ENCODE measurements around the gene STX10. TPM values are rescaled to one million over a fixed set of nuclear protein-coding genes. Genes with fewer than 3 reads are reported as not detected.

Gene STX10
- total RNA-seq, 1 experiment from 2014 or later = 56.9 TPM

DNA sequence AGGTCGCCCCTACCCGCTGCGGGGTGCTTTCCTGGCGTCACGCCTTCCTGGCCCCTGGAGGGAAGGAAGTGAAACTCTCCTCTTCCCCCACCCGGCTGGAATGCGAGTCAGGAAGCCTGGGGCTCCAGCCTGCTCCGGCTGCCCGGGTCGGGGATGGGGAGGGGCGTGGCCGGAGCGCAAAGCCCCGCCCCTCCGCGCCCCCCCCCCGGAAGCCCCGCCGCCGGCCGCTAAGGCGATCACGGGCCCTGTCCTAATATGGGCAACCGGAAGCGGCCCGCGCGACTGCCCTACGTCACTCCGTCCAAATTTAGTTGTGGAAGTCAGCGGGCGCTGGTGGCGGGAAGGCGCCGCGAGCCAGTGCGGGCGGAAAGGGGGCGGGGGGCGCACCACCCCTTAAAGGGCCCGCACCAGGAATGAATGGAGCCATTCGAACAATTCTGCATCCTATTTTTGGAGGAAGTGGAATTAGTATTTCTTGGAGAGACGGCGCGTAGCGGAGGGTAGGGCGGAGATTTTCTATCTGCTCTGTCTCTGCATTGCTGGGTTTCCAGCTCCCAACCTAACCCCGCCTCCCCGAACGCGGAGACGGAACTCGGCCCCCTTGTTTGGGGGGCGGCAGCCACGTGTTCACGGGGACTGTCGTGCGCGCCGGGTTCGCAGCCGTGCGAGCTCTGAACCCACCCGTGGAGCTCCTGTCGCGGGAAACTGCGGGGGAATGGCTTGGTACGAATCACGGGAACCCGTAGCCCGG lies 1.6 kb upstream of the STX10 start (continued):
- TF ChIP-seq, protein P1, sequence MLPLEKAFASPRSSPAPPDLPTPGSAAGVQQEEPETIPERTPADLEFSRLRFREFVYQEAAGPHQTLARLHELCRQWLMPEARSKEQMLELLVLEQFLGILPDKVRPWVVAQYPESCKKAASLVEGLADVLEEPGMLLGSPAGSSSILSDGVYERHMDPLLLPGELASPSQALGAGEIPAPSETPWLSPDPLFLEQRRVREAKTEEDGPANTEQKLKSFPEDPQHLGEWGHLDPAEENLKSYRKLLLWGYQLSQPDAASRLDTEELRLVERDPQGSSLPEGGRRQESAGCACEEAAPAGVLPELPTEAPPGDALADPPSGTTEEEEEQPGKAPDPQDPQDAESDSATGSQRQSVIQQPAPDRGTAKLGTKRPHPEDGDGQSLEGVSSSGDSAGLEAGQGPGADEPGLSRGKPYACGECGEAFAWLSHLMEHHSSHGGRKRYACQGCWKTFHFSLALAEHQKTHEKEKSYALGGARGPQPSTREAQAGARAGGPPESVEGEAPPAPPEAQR (CRISPR knock-in tag; IDR thresholded peaks at IDR 0.05) = no peak
- TF ChIP-seq MYBL2 (CRISPR knock-in tag; IDR thresholded peaks at IDR 0.05) (0 out of 2 replicates have a peak, but pooled peaks have one; percentile 29), FOXK1 (CRISPR knock-in tag; IDR thresholded peaks at IDR 0.05) (peak; percentile 73), MXD4 (CRISPR knock-in tag; IDR thresholded peaks at IDR 0.05; ENCODE audit: borderline replicate concordance) (no peak), CREB1 (CRISPR knock-in tag; IDR thresholded peaks at IDR 0.05) (peak; percentile 69; the same call in 1 of the 2 replicates), PRRX2 (CRISPR knock-in tag; IDR thresholded peaks at IDR 0.05) (0 out of 2 replicates have a peak, but pooled peaks have one; percentile 53), ZNF423 (CRISPR knock-in tag; IDR thresholded peaks at IDR 0.05) (peak; percentile 97), TEAD1 (CRISPR knock-in tag; IDR thresholded peaks at IDR 0.05) (peak; percentile 94), NFE2L1 (CRISPR knock-in tag; IDR thresholded peaks at IDR 0.05) (0 out of 2 replicates have a peak, but pooled peaks have one; percentile 37), NR1H2 (CRISPR knock-in tag; IDR thresholded peaks at IDR 0.05) (no peak), TEAD4 (CRISPR knock-in tag; IDR thresholded peaks at IDR 0.05) (peak; percentile 70; the same call in 1 of the 2 replicates), CBFB (CRISPR knock-in tag; IDR thresholded peaks at IDR 0.05; ENCODE audit: low read depth) (peak; percentile 68; the same call in 1 of the 2 replicates), ZNF263 (CRISPR knock-in tag; IDR thresholded peaks at IDR 0.05; ENCODE audit: low read depth) (no peak), ETV6 (CRISPR knock-in tag; IDR thresholded peaks at IDR 0.05) (peak; percentile 69), SP1 (CRISPR knock-in tag; conservative IDR thresholded peaks at IDR 0.05) (peak; percentile 79)
- TF ChIP-seq, protein P2, sequence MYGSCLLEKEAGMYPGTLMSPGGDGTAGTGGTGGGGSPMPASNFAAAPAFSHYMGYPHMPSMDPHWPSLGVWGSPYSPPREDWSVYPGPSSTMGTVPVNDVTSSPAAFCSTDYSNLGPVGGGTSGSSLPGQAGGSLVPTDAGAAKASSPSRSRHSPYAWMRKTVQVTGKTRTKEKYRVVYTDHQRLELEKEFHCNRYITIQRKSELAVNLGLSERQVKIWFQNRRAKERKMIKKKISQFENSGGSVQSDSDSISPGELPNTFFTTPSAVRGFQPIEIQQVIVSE (CRISPR knock-in tag; IDR thresholded peaks at IDR 0.05; ENCODE audit: borderline replicate concordance) = no peak
- TF ChIP-seq, protein P3, sequence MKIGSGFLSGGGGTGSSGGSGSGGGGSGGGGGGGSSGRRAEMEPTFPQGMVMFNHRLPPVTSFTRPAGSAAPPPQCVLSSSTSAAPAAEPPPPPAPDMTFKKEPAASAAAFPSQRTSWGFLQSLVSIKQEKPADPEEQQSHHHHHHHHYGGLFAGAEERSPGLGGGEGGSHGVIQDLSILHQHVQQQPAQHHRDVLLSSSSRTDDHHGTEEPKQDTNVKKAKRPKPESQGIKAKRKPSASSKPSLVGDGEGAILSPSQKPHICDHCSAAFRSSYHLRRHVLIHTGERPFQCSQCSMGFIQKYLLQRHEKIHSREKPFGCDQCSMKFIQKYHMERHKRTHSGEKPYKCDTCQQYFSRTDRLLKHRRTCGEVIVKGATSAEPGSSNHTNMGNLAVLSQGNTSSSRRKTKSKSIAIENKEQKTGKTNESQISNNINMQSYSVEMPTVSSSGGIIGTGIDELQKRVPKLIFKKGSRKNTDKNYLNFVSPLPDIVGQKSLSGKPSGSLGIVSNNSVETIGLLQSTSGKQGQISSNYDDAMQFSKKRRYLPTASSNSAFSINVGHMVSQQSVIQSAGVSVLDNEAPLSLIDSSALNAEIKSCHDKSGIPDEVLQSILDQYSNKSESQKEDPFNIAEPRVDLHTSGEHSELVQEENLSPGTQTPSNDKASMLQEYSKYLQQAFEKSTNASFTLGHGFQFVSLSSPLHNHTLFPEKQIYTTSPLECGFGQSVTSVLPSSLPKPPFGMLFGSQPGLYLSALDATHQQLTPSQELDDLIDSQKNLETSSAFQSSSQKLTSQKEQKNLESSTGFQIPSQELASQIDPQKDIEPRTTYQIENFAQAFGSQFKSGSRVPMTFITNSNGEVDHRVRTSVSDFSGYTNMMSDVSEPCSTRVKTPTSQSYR (CRISPR knock-in tag; IDR thresholded peaks at IDR 0.05) = peak; percentile 77; the same call in 1 of the 2 replicates
- TF ChIP-seq, protein P4, sequence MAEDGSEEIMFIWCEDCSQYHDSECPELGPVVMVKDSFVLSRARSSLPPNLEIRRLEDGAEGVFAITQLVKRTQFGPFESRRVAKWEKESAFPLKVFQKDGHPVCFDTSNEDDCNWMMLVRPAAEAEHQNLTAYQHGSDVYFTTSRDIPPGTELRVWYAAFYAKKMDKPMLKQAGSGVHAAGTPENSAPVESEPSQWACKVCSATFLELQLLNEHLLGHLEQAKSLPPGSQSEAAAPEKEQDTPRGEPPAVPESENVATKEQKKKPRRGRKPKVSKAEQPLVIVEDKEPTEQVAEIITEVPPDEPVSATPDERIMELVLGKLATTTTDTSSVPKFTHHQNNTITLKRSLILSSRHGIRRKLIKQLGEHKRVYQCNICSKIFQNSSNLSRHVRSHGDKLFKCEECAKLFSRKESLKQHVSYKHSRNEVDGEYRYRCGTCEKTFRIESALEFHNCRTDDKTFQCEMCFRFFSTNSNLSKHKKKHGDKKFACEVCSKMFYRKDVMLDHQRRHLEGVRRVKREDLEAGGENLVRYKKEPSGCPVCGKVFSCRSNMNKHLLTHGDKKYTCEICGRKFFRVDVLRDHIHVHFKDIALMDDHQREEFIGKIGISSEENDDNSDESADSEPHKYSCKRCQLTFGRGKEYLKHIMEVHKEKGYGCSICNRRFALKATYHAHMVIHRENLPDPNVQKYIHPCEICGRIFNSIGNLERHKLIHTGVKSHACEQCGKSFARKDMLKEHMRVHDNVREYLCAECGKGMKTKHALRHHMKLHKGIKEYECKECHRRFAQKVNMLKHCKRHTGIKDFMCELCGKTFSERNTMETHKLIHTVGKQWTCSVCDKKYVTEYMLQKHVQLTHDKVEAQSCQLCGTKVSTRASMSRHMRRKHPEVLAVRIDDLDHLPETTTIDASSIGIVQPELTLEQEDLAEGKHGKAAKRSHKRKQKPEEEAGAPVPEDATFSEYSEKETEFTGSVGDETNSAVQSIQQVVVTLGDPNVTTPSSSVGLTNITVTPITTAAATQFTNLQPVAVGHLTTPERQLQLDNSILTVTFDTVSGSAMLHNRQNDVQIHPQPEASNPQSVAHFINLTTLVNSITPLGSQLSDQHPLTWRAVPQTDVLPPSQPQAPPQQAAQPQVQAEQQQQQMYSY (CRISPR knock-in tag; IDR thresholded peaks at IDR 0.05) = no peak
- TF ChIP-seq, protein P5, sequence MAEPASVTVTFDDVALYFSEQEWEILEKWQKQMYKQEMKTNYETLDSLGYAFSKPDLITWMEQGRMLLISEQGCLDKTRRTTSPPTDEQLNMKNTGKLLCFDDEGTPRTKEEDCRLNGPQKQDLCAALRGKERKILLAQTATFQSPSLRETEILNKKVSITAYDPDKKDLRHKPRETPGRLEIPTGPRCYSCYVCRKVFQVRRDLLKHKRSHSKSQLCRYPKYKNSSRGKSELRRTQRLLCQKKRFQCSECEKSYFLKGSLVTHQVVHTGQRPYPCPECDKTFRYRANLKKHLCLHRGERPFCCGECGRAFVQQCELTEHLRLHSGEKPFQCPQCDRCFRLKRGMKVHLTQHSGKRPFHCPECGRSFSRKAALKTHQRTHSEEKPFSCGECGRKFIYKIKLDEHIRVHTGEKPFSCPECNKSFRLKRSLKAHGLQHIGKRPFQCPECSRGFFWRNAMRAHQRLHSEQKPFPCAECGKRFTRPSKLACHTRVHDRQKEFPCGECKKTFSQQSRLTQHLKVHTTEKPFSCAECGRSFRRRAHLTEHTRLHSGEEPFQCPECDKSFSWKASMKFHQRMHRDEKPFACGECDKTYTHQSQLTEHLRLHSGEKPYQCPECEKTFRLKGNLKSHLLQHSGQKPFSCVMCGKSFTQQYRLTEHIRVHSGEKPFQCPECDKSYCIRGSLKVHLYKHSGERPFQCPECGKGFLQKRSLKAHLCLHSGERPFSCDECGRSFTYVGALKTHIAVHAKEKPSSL (CRISPR knock-in tag; conservative IDR thresholded peaks at IDR 0.05) = no peak
- TF ChIP-seq, protein P6, sequence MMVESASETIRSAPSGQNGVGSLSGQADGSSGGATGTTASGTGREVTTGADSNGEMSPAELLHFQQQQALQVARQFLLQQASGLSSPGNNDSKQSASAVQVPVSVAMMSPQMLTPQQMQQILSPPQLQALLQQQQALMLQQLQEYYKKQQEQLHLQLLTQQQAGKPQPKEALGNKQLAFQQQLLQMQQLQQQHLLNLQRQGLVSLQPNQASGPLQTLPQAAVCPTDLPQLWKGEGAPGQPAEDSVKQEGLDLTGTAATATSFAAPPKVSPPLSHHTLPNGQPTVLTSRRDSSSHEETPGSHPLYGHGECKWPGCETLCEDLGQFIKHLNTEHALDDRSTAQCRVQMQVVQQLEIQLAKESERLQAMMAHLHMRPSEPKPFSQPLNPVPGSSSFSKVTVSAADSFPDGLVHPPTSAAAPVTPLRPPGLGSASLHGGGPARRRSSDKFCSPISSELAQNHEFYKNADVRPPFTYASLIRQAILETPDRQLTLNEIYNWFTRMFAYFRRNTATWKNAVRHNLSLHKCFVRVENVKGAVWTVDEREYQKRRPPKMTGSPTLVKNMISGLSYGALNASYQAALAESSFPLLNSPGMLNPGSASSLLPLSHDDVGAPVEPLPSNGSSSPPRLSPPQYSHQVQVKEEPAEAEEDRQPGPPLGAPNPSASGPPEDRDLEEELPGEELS (CRISPR knock-in tag; IDR thresholded peaks at IDR 0.05) = peak; percentile 56; the same call in 1 of the 2 replicates
- TF ChIP-seq, protein P7, sequence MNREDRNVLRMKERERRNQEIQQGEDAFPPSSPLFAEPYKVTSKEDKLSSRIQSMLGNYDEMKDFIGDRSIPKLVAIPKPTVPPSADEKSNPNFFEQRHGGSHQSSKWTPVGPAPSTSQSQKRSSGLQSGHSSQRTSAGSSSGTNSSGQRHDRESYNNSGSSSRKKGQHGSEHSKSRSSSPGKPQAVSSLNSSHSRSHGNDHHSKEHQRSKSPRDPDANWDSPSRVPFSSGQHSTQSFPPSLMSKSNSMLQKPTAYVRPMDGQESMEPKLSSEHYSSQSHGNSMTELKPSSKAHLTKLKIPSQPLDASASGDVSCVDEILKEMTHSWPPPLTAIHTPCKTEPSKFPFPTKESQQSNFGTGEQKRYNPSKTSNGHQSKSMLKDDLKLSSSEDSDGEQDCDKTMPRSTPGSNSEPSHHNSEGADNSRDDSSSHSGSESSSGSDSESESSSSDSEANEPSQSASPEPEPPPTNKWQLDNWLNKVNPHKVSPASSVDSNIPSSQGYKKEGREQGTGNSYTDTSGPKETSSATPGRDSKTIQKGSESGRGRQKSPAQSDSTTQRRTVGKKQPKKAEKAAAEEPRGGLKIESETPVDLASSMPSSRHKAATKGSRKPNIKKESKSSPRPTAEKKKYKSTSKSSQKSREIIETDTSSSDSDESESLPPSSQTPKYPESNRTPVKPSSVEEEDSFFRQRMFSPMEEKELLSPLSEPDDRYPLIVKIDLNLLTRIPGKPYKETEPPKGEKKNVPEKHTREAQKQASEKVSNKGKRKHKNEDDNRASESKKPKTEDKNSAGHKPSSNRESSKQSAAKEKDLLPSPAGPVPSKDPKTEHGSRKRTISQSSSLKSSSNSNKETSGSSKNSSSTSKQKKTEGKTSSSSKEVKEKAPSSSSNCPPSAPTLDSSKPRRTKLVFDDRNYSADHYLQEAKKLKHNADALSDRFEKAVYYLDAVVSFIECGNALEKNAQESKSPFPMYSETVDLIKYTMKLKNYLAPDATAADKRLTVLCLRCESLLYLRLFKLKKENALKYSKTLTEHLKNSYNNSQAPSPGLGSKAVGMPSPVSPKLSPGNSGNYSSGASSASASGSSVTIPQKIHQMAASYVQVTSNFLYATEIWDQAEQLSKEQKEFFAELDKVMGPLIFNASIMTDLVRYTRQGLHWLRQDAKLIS (CRISPR knock-in tag; IDR thresholded peaks at IDR 0.05; ENCODE audit: borderline replicate concordance) = peak; percentile 82; the same call in 1 of the 2 replicates

All from WTC11 (cell line).